SK-N-SH (cell line): ENCODE data around the gene COMMD7. TPM values are rescaled to one million over a fixed set of nuclear protein-coding genes. Genes with fewer than 3 reads are reported as not detected.

Source experiments
- CTCF ChIA-PET: fragments of 300-600, 350-600 bp; formaldehyde crosslinking; extraction: SDS; loops from one replicate; lab custom pipeline; 2021; lab: Yijun Ruan, JAX
- POLR2A ChIA-PET: fragments of 350-600 bp; sonication (Branson Sonifier 250); formaldehyde crosslinking; extraction: SDS; loops from one replicate; lab custom pipeline; 2020; ENCODE audit warnings: antibody characterized with exemption, inconsistent platforms; lab: Yijun Ruan, JAX
- DNase-seq: peaks from one replicate; pipeline ENCODE4 v3.0.0; 2012
- H2AFZ ChIP-seq: fragments of 200-600 bp; sonication (generic); 2 replicates; pipeline ENCODE4 v1.8.1; 2016; ENCODE audit warnings: antibody characterized with exemption, mild to moderate bottlenecking, low read depth
- H3F3A ChIP-seq: fragments of 200-600 bp; sonication (generic); replicated peaks from 2 replicates; pipeline ENCODE3; 2016; ENCODE audit warnings: antibody characterized with exemption, mild to moderate bottlenecking; ENCODE audit not compliant: insufficient read depth
- H3K27ac ChIP-seq, 2 experiments: fragments of 200-500 bp in 1 of 2; fragments of 200-600 bp in 1 of 2; sonication (Bioruptor generic) in 1 of 2; sonication (generic), shearing (Covaris generic) in 1 of 2; 2 replicates each; pipeline versions ENCODE4 v1.5.1 to v1.6.1; 2014 to 2016; ENCODE audit warnings: low read depth in 2 of 2, inconsistent platforms in 1 of 2, low read length in 1 of 2, mild to moderate bottlenecking in 1 of 2, mixed read lengths in 1 of 2
- H3K27me3 ChIP-seq: fragments of 200-600 bp; sonication (generic), shearing (Covaris generic); 2 replicates; pipeline ENCODE4 v1.6.1; 2016; ENCODE audit warnings: mixed run types; ENCODE audit not compliant: insufficient read depth
- H3K36me3 ChIP-seq, 2 experiments: fragments of 200-500 bp in 1 of 2; fragments of 200-600 bp in 1 of 2; sonication (Bioruptor generic) in 1 of 2; sonication (generic) in 1 of 2; replicated peaks in 1 of 2; 2 replicates each; pipeline versions ENCODE3 to v1.5.1; 2014 to 2016; ENCODE audit warnings: low read length in 1 of 2, mild to moderate bottlenecking in 1 of 2; ENCODE audit not compliant: insufficient read depth in 2 of 2, control insufficient read depth in 1 of 2
- H3K4me1 ChIP-seq, 2 experiments: fragments of 200-500 bp in 1 of 2; fragments of 200-600 bp in 1 of 2; sonication (Bioruptor generic) in 1 of 2; sonication (generic), shearing (Covaris generic) in 1 of 2; 2 replicates each; pipeline versions ENCODE4 v1.5.1 to v1.6.1; 2014 to 2016; ENCODE audit warnings: low read depth in 1 of 2, low read length in 1 of 2, mixed run types in 1 of 2; ENCODE audit not compliant: insufficient read depth in 2 of 2, control insufficient read depth in 1 of 2
- H3K4me2 ChIP-seq: fragments of 200-600 bp; sonication (generic), shearing (Covaris generic); 2 replicates; pipeline ENCODE4 v1.6.1; 2017; ENCODE audit warnings: mixed run types
- H3K4me3 ChIP-seq, 2 experiments: fragments of 200-500 bp in 1 of 2; fragments of 200-600 bp in 1 of 2; sonication (Bioruptor generic) in 1 of 2; sonication (generic), shearing (Covaris generic) in 1 of 2; 2 replicates each; pipeline versions ENCODE4 v1.5.1 to v1.8.1; 2014 to 2016; ENCODE audit warnings: low read depth in 2 of 2, inconsistent platforms in 1 of 2, low read length in 1 of 2, mild to moderate bottlenecking in 1 of 2, mixed read lengths in 1 of 2, moderate library complexity in 1 of 2
- H3K79me2 ChIP-seq: fragments of 200-600 bp; sonication (generic); 2 replicates; pipeline ENCODE4 v1.8.1; 2017; ENCODE audit warnings: mild to moderate bottlenecking; ENCODE audit not compliant: insufficient read depth
- H3K9ac ChIP-seq: fragments of 200-600 bp; sonication (generic); 2 replicates; pipeline ENCODE4 v1.6.1; 2017; ENCODE audit warnings: mixed run types
- H3K9me2 ChIP-seq: fragments of 200-600 bp; sonication (generic); 2 replicates; pipeline ENCODE4 v1.6.1; 2017; ENCODE audit warnings: mixed run types
- H3K9me3 ChIP-seq: fragments of 200-600 bp; sonication (generic); 2 replicates; pipeline ENCODE4 v1.6.1; 2017; ENCODE audit warnings: mixed run types, mild to moderate bottlenecking, moderate library complexity
- H4K20me1 ChIP-seq: fragments of 200-600 bp; sonication (generic); 2 replicates; pipeline ENCODE4 v1.6.1; 2017; ENCODE audit warnings: mild to moderate bottlenecking, mixed run types; ENCODE audit not compliant: insufficient read depth
- CTCF ChIP-seq: fragments of 200-600 bp; sonication (generic); IDR thresholded peaks from 2 replicates; pipeline ENCODE4 v1.6.1; 2017; ENCODE audit warnings: antibody characterized with exemption, mild to moderate bottlenecking, moderate library complexity
- ELF1 ChIP-seq: IDR thresholded peaks from 2 replicates; pipeline ENCODE4 v1.4.0; 2012
- MEF2A ChIP-seq: IDR thresholded peaks from 2 replicates; pipeline ENCODE4 v1.4.0; 2012; ENCODE audit warnings: low read depth, borderline replicate concordance
- PBX3 ChIP-seq: IDR thresholded peaks from 2 replicates; pipeline ENCODE4; 2012
- RAD21 ChIP-seq: IDR thresholded peaks from 2 replicates; pipeline ENCODE4 v1.6.1; 2012; ENCODE audit warnings: mild to moderate bottlenecking, low read length
- SIN3A ChIP-seq: IDR thresholded peaks from 2 replicates; pipeline ENCODE4 v1.6.1; 2012; ENCODE audit warnings: low read depth, mild to moderate bottlenecking, low read length, moderate library complexity, borderline replicate concordance
- TEAD4 ChIP-seq: IDR thresholded peaks from 2 replicates; pipeline ENCODE4 v1.4.0; 2012; ENCODE audit warnings: mild to moderate bottlenecking, borderline replicate concordance; ENCODE audit not compliant: insufficient read depth
- YY1 ChIP-seq: IDR thresholded peaks from 2 replicates; pipeline ENCODE4 v1.4.0; 2012; ENCODE audit warnings: low read depth, mild to moderate bottlenecking
- ZBTB33 ChIP-seq: IDR thresholded peaks from 2 replicates; pipeline ENCODE4 v1.4.0; 2012; ENCODE audit warnings: low read depth, borderline replicate concordance
- WGBS: methylation state at CpG from one replicate; pipeline ENCODE4 v1.1.6; 2017; ENCODE audit warnings: low lambda C conversion rate; 5-methylcytosine and 5-hydroxymethylcytosine counted together
- polyA plus RNA-seq, 3 experiments: library from polyadenylated mRNA; depleted of rRNA; stranded (reverse); fragments of >200 nt; gene quantifications; 2 replicates each; pipeline ENCODE4 v1.2.3, GENCODE V29; 2012

The COMMD7 gene
- polyA plus RNA-seq, 1 of the 3 experiments (the other 2 are of a cell fraction): 38.0 TPM

- H3K4me2 ChIP-seq: no peak overlapping the region
- peaks cover 7% of the 10 kb centered on the region for H3F3A ChIP-seq
- H3K27me3 ChIP-seq: no peaks in the 10 kb centered on the region
- no peaks in the 10 kb centered on the region for H3K9me2 ChIP-seq
- H3K36me3 ChIP-seq: no peaks in the 10 kb centered on the region
- CTCF ChIA-PET: no interaction called here
- H3K4me3 ChIP-seq: no peak overlapping the region
- no peaks in the 10 kb centered on the region for H4K20me1 ChIP-seq
- H2AFZ ChIP-seq: no peak overlapping the region
- H3K79me2 ChIP-seq: no peaks in the 10 kb centered on the region
- WGBS: 95% methylated on average over 9 of the region's 9 CpGs
- TF ChIP-seq SIN3A: no peak
- TF ChIP-seq RAD21: no peak
- no peak for TF ChIP-seq ZBTB33
- H3K27ac ChIP-seq: no peak overlapping the region
- no peak for DNase-seq
- peaks cover 9% of the 10 kb centered on the region in 2 experiments; a peak in 2 of 4 replicates for H3K4me1 ChIP-seq
- no peaks in the 10 kb centered on the region for H3K9me3 ChIP-seq
- no peak overlapping the region for H3K9ac ChIP-seq
- POLR2A ChIA-PET: no interaction called here
Observed at GRCh38 chr20:32687180-32687532, 56.1 kb downstream of the COMMD7 start.

GRCh38 chr20:32686530-32687179, 56.6 kb downstream of the COMMD7 start:
- 94% methylated on average over 10 of the region's 10 CpGs for WGBS
- Histone ChIP-seq H3K4me2 (no peak overlapping the region), H4K20me1 (no peaks in the 10 kb centered on the region), H3K9me3 (no peaks in the 10 kb centered on the region), H3K9me2 (no peaks in the 10 kb centered on the region), H3F3A (peaks cover 7% of the 10 kb centered on the region), H3K36me3 (no peaks in the 10 kb centered on the region), H3K4me3 (no peak overlapping the region), H3K27me3 (no peaks in the 10 kb centered on the region), H3K27ac (no peak overlapping the region), H3K4me1 (peaks cover 9 to 10% of the 10 kb centered on the region in 2 experiments; a peak in 2 of 4 replicates), H3K79me2 (no peaks in the 10 kb centered on the region), H3K9ac (no peak overlapping the region), H2AFZ (no peak overlapping the region)
- ChIA-PET CTCF (no interaction called here), POLR2A (no interaction called here)
- DNase-seq: no peak
- no peak for TF ChIP-seq PBX3
- TF ChIP-seq ELF1: no peak
- no peak for TF ChIP-seq TEAD4
- no peak for TF ChIP-seq CTCF
- no peak for TF ChIP-seq MEF2A
- no peak for TF ChIP-seq YY1
